H1 (cell line): ENCODE data around the gene SBK1. TPM values are rescaled to one million over a fixed set of nuclear protein-coding genes. Genes with fewer than 3 reads are reported as not detected.

Source experiments
- CTCF ChIA-PET: fragments of 300-600 bp; sonication (Branson Sonifier 250); formaldehyde crosslinking; loops from one replicate; lab custom pipeline; 2021; ENCODE audit not compliant: partially characterized antibody; lab: Charles Lee
- POLR2A ChIA-PET: fragments of 300-600 bp; sonication (Branson Sonifier 250); formaldehyde crosslinking; loops from one replicate; lab custom pipeline; 2021; ENCODE audit warnings: inconsistent platforms; ENCODE audit not compliant: partially characterized antibody; lab: Charles Lee
- DNase-seq, 2 experiments: peaks; one replicate each; pipeline versions ENCODE4 v3.0.0 to v3.0.0-alpha.2; 2010 to 2022; ENCODE audit warnings: low spot score in 2 of 2, low read depth in 1 of 2, mixed read lengths in 1 of 2
- FAIRE-seq: peaks from 2 replicates; lab custom pipeline; 2011; peaks lifted over from hg19 to GRCh38; lab: Jason Lieb, UNC
- H2AFZ ChIP-seq: 2 replicates; pipeline ENCODE4 v1.8.1; 2012; ENCODE audit warnings: low read length, inconsistent platforms
- H2AK5ac ChIP-seq: 2 replicates; pipeline ENCODE4 v1.6.1; 2013; ENCODE audit warnings: low read depth, low read length
- H2BK120ac ChIP-seq: replicated peaks from 2 replicates; pipeline ENCODE3; 2013; ENCODE audit warnings: low read depth, low read length, inconsistent platforms
- H2BK12ac ChIP-seq: 2 replicates; pipeline ENCODE4 v1.6.1; 2013; ENCODE audit warnings: low read depth, low read length
- H2BK15ac ChIP-seq: 2 replicates; pipeline ENCODE4 v1.6.1; 2013; ENCODE audit warnings: low read length
- H2BK20ac ChIP-seq: 2 replicates; pipeline ENCODE4 v1.6.1; 2013; ENCODE audit warnings: low read length
- H2BK5ac ChIP-seq: 2 replicates; pipeline ENCODE4 v1.6.1; 2013; ENCODE audit warnings: low read depth, low read length
- H3K14ac ChIP-seq: 2 replicates; pipeline ENCODE4 v1.6.1; 2013; ENCODE audit warnings: inconsistent platforms; ENCODE audit not compliant: insufficient read length
- H3K18ac ChIP-seq: 2 replicates; pipeline ENCODE4 v1.6.1; 2013; ENCODE audit warnings: low read length; ENCODE audit errors: extremely low read depth
- H3K23ac ChIP-seq: 2 replicates; pipeline ENCODE4 v1.6.1; 2013; ENCODE audit warnings: inconsistent platforms; ENCODE audit not compliant: insufficient read length
- H3K23me2 ChIP-seq: 2 replicates; pipeline ENCODE4 v1.6.1; 2013; ENCODE audit warnings: low read depth, low read length
- H3K27ac ChIP-seq: 2 replicates; pipeline ENCODE4 v1.6.1; 2011; ENCODE audit warnings: low read depth, low read length, inconsistent platforms
- H3K27me3 ChIP-seq, 4 experiments: replicated peaks in 1 of 4; 1 replicate in 1 of 4; 2 replicates in 3 of 4; pipeline versions ENCODE4 v1.6.1 to v1.8.1; 2011 to 2013; ENCODE audit warnings: low read length in 3 of 4, mild to moderate bottlenecking in 3 of 4, inconsistent platforms in 2 of 4, mixed read lengths in 2 of 4, moderate library complexity in 1 of 4; ENCODE audit not compliant: control insufficient read depth in 3 of 4, insufficient read depth in 3 of 4; ENCODE audit errors: extremely low read depth in 1 of 4
- H3K36me3 ChIP-seq, 4 experiments: 2 replicates each; pipeline versions ENCODE4 v1.6.1 to v1.8.1; 2011 to 2013; ENCODE audit warnings: mild to moderate bottlenecking in 4 of 4, low read length in 3 of 4, moderate library complexity in 2 of 4, control low read depth in 1 of 4, inconsistent platforms in 1 of 4; ENCODE audit not compliant: insufficient read depth in 4 of 4, control insufficient read depth in 2 of 4
- H3K4ac ChIP-seq: replicated peaks from 2 replicates; pipeline ENCODE3; 2013; ENCODE audit warnings: low read length, low read depth, mixed read lengths, inconsistent platforms; ENCODE audit not compliant: insufficient read length
- H3K4me1 ChIP-seq, 4 experiments: replicated peaks in 1 of 4; 1 replicate in 1 of 4; 2 replicates in 3 of 4; pipeline versions ENCODE4 v1.6.1 to v1.8.1; 2011 to 2013; ENCODE audit warnings: low read length in 3 of 4, inconsistent platforms in 2 of 4, mixed read lengths in 1 of 4; ENCODE audit not compliant: insufficient read depth in 4 of 4, control insufficient read depth in 3 of 4
- H3K4me2 ChIP-seq, 2 experiments: 2 replicates each; pipeline versions ENCODE4 v1.6.1 to v1.8.1; 2011 to 2013; ENCODE audit warnings: low read depth in 2 of 2, low read length in 2 of 2, control low read depth in 1 of 2, inconsistent platforms in 1 of 2, mild to moderate bottlenecking in 1 of 2; ENCODE audit not compliant: insufficient read depth in 1 of 2
- H3K4me3 ChIP-seq, 4 experiments: fragments of 200-600, 300-600 bp in 1 of 4; sonication (generic), shearing (Covaris generic), sonication (Bioruptor Twin) in 1 of 4; 2 replicates each; pipeline versions ENCODE4 v1.5.1 to v1.8.1; 2011 to 2016; ENCODE audit warnings: low read length in 4 of 4, low read depth in 3 of 4, control low read depth in 2 of 4, inconsistent platforms in 2 of 4, mild to moderate bottlenecking in 2 of 4, mixed read lengths in 1 of 4, moderate library complexity in 1 of 4; ENCODE audit not compliant: insufficient read depth in 2 of 4; ENCODE audit errors: extremely low read depth in 1 of 4
- H3K56ac ChIP-seq: replicated peaks from 2 replicates; pipeline ENCODE3; 2013; ENCODE audit warnings: low read depth, mild to moderate bottlenecking, mixed read lengths, low read length, inconsistent platforms; ENCODE audit not compliant: insufficient read length
- H3K79me1 ChIP-seq: 2 replicates; pipeline ENCODE4 v1.6.1; 2013; ENCODE audit warnings: low read depth, low read length, control low read depth
- H3K79me2 ChIP-seq, 2 experiments: 2 replicates each; pipeline versions ENCODE4 v1.6.1 to v1.8.1; 2012 to 2013; ENCODE audit warnings: low read length in 2 of 2, mild to moderate bottlenecking in 2 of 2, inconsistent platforms in 1 of 2; ENCODE audit not compliant: insufficient read depth in 2 of 2, control insufficient read depth in 1 of 2
- H3K9ac ChIP-seq, 4 experiments: replicated peaks in 1 of 4; 1 replicate in 1 of 4; 2 replicates in 3 of 4; pipeline versions ENCODE4 v1.6.1 to v1.8.1; 2011 to 2013; ENCODE audit warnings: low read depth in 3 of 4, low read length in 3 of 4, control low read depth in 2 of 4, mild to moderate bottlenecking in 2 of 4, moderate library complexity in 2 of 4, inconsistent platforms in 1 of 4; ENCODE audit errors: extremely low read depth in 1 of 4
- H3K9me3 ChIP-seq, 2 experiments: 2 replicates each; pipeline versions ENCODE4 v1.6.1 to v1.8.1; 2012 to 2013; ENCODE audit warnings: mild to moderate bottlenecking in 2 of 2, moderate library complexity in 2 of 2, control low read depth in 1 of 2, inconsistent platforms in 1 of 2, low read depth in 1 of 2, low read length in 1 of 2, mixed read lengths in 1 of 2; ENCODE audit not compliant: insufficient read depth in 2 of 2
- H4K20me1 ChIP-seq, 2 experiments: replicated peaks in 1 of 2; 2 replicates each; pipeline versions ENCODE3 to v1.8.1; 2011 to 2013; ENCODE audit warnings: inconsistent platforms in 2 of 2, low read length in 2 of 2, mild to moderate bottlenecking in 1 of 2; ENCODE audit not compliant: insufficient read depth in 2 of 2, control insufficient read depth in 1 of 2
- H4K5ac ChIP-seq: 2 replicates; pipeline ENCODE4 v1.6.1; 2013; ENCODE audit warnings: low read length, low read depth, mixed read lengths, inconsistent platforms; ENCODE audit not compliant: insufficient read length
- H4K8ac ChIP-seq: 2 replicates; pipeline ENCODE4 v1.8.0; 2013; ENCODE audit warnings: mild to moderate bottlenecking, moderate library complexity, low read length, inconsistent platforms; ENCODE audit not compliant: insufficient read depth; ENCODE audit errors: extremely low read depth
- H4K91ac ChIP-seq: replicated peaks from 2 replicates; pipeline ENCODE3; 2013; ENCODE audit warnings: low read length, mixed read lengths, inconsistent platforms; ENCODE audit not compliant: insufficient read length
- EZH2 ChIP-seq: fragments of 200-600 bp; sonication (generic); IDR thresholded peaks from 2 replicates; pipeline ENCODE4 v1.7.1; 2012; ENCODE audit warnings: low read depth, mild to moderate bottlenecking, moderate library complexity, low read length, inconsistent platforms; ENCODE audit not compliant: severe bottlenecking
- HDAC2 ChIP-seq, 2 experiments: fragments of 300-600 bp in 1 of 2; sonication (generic) in 1 of 2; IDR thresholded peaks; 2 replicates each; pipeline ENCODE4 v1.6.1; 2011 to 2012; ENCODE audit warnings: low read depth in 2 of 2, low read length in 2 of 2, mild to moderate bottlenecking in 2 of 2, moderate library complexity in 2 of 2, borderline replicate concordance in 1 of 2, inconsistent platforms in 1 of 2
- HDAC6 ChIP-seq: IDR thresholded peaks from one replicate; pipeline ENCODE4 v1.7.1; 2012; ENCODE audit warnings: low read depth, mild to moderate bottlenecking, inconsistent platforms, low read length, moderate library complexity
- JUN ChIP-seq: IDR thresholded peaks from 2 replicates; pipeline ENCODE4 v1.6.1; 2011; ENCODE audit warnings: low read depth, mild to moderate bottlenecking, improper control_type of control experiment, low read length
- JUND ChIP-seq: IDR thresholded peaks from 2 replicates; pipeline ENCODE4 v1.6.1; 2011; ENCODE audit warnings: mild to moderate bottlenecking, improper control_type of control experiment, low read length
- KDM1A ChIP-seq: fragments of 200-600, 300-600 bp; sonication (generic); IDR thresholded peaks from 2 replicates; pipeline ENCODE4 v1.7.1; 2016; ENCODE audit warnings: mild to moderate bottlenecking, low read length, borderline replicate concordance
- POLR2A ChIP-seq, 2 experiments: IDR thresholded peaks; 1 replicate in 1 of 2; 2 replicates in 1 of 2; pipeline ENCODE4 v1.6.1; 2011; ENCODE audit warnings: low read depth in 2 of 2, low read length in 2 of 2, mild to moderate bottlenecking in 2 of 2; ENCODE audit errors: control extremely low read depth in 1 of 2
- POLR2AphosphoS5 ChIP-seq: IDR thresholded peaks from 2 replicates; pipeline ENCODE4 v1.6.1; 2011; ENCODE audit warnings: low read depth, low read length
- TAF1 ChIP-seq: IDR thresholded peaks from 2 replicates; pipeline ENCODE4 v1.6.1; 2011; ENCODE audit warnings: mild to moderate bottlenecking, low read depth, low read length
- TAF7 ChIP-seq: optimal IDR thresholded peaks from 2 replicates; pipeline ENCODE3; 2011; ENCODE audit warnings: low read depth, mild to moderate bottlenecking, inconsistent platforms, low read length, moderate library complexity, borderline replicate concordance
- WGBS, 2 experiments: shearing (Covaris generic) in 1 of 2; methylation state at CpG; one replicate each; pipeline versions ENCODE4 v1.1.6 to v1.1.7; 2013 to 2015; ENCODE audit warnings: low lambda C conversion rate in 2 of 2, mixed read lengths in 2 of 2, inconsistent platforms in 1 of 2, low coverage in 1 of 2, missing lambda C conversion rate in 1 of 2; ENCODE audit not compliant: insufficient replicate concordance in 2 of 2, insufficient coverage in 1 of 2, insufficient read length in 1 of 2; ENCODE audit errors: extremely low coverage in 1 of 2, missing lambda C conversion rate in 1 of 2; 5-methylcytosine and 5-hydroxymethylcytosine counted together
- polyA plus RNA-seq, 7 experiments: library from polyadenylated mRNA; depleted of rRNA in 3 of 7; stranded (reverse) in 5 of 7; unstranded in 2 of 7; fragments of >200 nt in 5 of 7; fragments of 200-250 nt in 2 of 7; gene quantifications; 1 replicate in 5 of 7; 2 replicates in 1 of 7; 4 replicates in 1 of 7; pipeline versions ENCODE4 v1.2.1 to v1.2.3, GENCODE V29; 2011 to 2013; ENCODE audit warnings: missing spikeins in 2 of 7, mixed read lengths in 2 of 7
- total RNA-seq: library from RNA; stranded (reverse); fragmentation: NEBNext Ultra II Directional; extraction: Animal tissue kit (Norgen Biotek cat#: 25700); gene quantifications from 2 replicates; pipeline ENCODE4 v1.2.1, GENCODE V29; 2021

The SBK1 gene
- total and polyA plus RNA-seq, 2 of the 8 experiments (the other 6 are each of a cell fraction or from before 2014, with no cell fraction given) = 18.2 to 73.9 TPM

- Histone ChIP-seq H3K56ac (peak overlapping the region; percentile 85), H4K20me1 (peaks cover 0 to 5% of the 10 kb centered on the region in 2 experiments), H3K27ac (peak overlapping the region; percentile 34; the same call in 1 of the 2 replicates), H3K18ac (peak overlapping the region; percentile 98), H4K5ac (peak overlapping the region; percentile 93), H3K14ac (no peak overlapping the region), H3K9ac (peak overlapping the region in 2 of 4 experiments; percentile 60 to 69; a peak in 5 of 7 replicates), H2AK5ac (no peak overlapping the region), H2BK120ac (peak overlapping the region; percentile 95), H3K4me2 (peak overlapping the region; percentile 50 to 97), H4K8ac (peak overlapping the region; percentile 35; the same call in 1 of the 2 replicates), H3K4me3 (peak overlapping the region; percentile 24 to 68 (median 59); a peak in 7 of 8 replicates), H4K91ac (peak overlapping the region; percentile 98), H3K79me1 (no peaks in the 10 kb centered on the region), H2AFZ (peak overlapping the region; percentile 97), H3K4me1 (peaks cover 0 to 11% (median 2%) of the 10 kb centered on the region in 4 experiments; a peak in 4 of 7 replicates), H3K4ac (peak overlapping the region; percentile 87), H3K79me2 (no peaks in the 10 kb centered on the region), H2BK20ac (no peak overlapping the region; the same call in 1 of the 2 replicates), H3K23ac (no peak overlapping the region), H3K9me3 (no peaks in the 10 kb centered on the region), H3K36me3 (no peaks in the 10 kb centered on the region), H2BK12ac (peak overlapping the region; percentile 97), H2BK15ac (0 out of 2 replicates have a peak overlapping the region, but pooled peaks have one; percentile 88), H3K23me2 (peaks cover 2% of the 10 kb centered on the region; the same call in 1 of the 2 replicates), H3K27me3 (peaks cover 0 to 8% (median 5%) of the 10 kb centered on the region in 4 experiments; a peak in 5 of 7 replicates), H2BK5ac (peak overlapping the region; percentile 73; the same call in 1 of the 2 replicates)
- WGBS, 2 experiments = 8% methylated on average over 42 of the region's 44 CpGs; no CpG with 5 or more reads in 1 of the 2 experiments
- POLR2A ChIA-PET = interaction anchor here (0.5 to 2.5 kb wide), 10 partner anchors 11 to 44 kb away, joined by 3 to 22 read pairs (median 3); partner anchors contain the start of gene SBK1
- FAIRE-seq (peak; percentile 77), DNase-seq (peak; percentile 73 to 96)
- CTCF ChIA-PET = interaction anchor here (0.6 to 10.9 kb wide), 31 partner anchors 8 to 645 kb away, joined by 3 to 152 read pairs (median 5); no protein-coding TSS in a partner anchor
- TF ChIP-seq TAF7 = no peak
- TF ChIP-seq HDAC6 = no peak
- no peak; the same call in 1 of the 2 replicates for TF ChIP-seq KDM1A
- peak; percentile 68 for TF ChIP-seq POLR2AphosphoS5
- peak; percentile 33 to 85 for TF ChIP-seq POLR2A (IDR thresholded peaks at IDR 0.05; ENCODE audit: control extremely low read depth in 1 of 2, low read depth in 2 of 2, low read length in 2 of 2)
- no peak for TF ChIP-seq JUND
- no peak for TF ChIP-seq EZH2
- TF ChIP-seq JUN = no peak
- TF ChIP-seq TAF1 = peak; percentile 52; the same call in 1 of the 2 replicates
- TF ChIP-seq HDAC2 (IDR thresholded peaks at IDR 0.05; ENCODE audit: borderline replicate concordance in 1 of 2, low read depth in 2 of 2, low read length in 2 of 2) = no peak
These were observed 14.6 kb upstream of the SBK1 start for GRCh38 chr16:28277537-28278388.
